Neural progenitor cell (in vitro differentiated cells): ENCODE measurements around the gene TDRD9. TPM values are rescaled to one million over a fixed set of nuclear protein-coding genes. Genes with fewer than 3 reads are reported as not detected.

Source experiments
- DNase-seq: peaks from one replicate; pipeline ENCODE4 v3.0.0-alpha.2; 2016; ENCODE audit warnings: low spot score
- H2AFZ ChIP-seq: fragments of 200-600 bp; sonication (generic); replicated peaks from 2 replicates; pipeline ENCODE4 v1.6.1; 2016; ENCODE audit warnings: antibody characterized with exemption
- H3F3A ChIP-seq: fragments of 200-600 bp; sonication (generic); 2 replicates; pipeline ENCODE4 v1.6.1; 2016; ENCODE audit warnings: antibody characterized with exemption, low read depth
- H3K27ac ChIP-seq: fragments of 200-600 bp; sonication (generic); 2 replicates; pipeline ENCODE4 v1.5.1; 2016; ENCODE audit warnings: mild to moderate bottlenecking
- H3K27me3 ChIP-seq: fragments of 200-600 bp; sonication (generic); 2 replicates; pipeline ENCODE4 v1.6.1; 2016; ENCODE audit warnings: mild to moderate bottlenecking, moderate library complexity
- H3K36me3 ChIP-seq: fragments of 200-600 bp; sonication (generic); 2 replicates; pipeline ENCODE4 v1.5.1; 2016
- H3K4me1 ChIP-seq: fragments of 200-600 bp; sonication (generic); 2 replicates; pipeline ENCODE4 v1.6.1; 2016; ENCODE audit warnings: mixed run types
- H3K4me2 ChIP-seq: fragments of 200-600 bp; sonication (generic); 2 replicates; pipeline ENCODE4 v1.6.1; 2016
- H3K4me3 ChIP-seq: fragments of 200-600 bp; sonication (generic); 2 replicates; pipeline ENCODE4 v1.5.1; 2016
- H3K79me2 ChIP-seq: fragments of 200-600 bp; sonication (generic); 2 replicates; pipeline ENCODE4 v1.6.1; 2016; ENCODE audit warnings: low read depth
- H3K9ac ChIP-seq: fragments of 200-600 bp; sonication (generic); 2 replicates; pipeline ENCODE4 v1.6.1; 2016
- H3K9me3 ChIP-seq: fragments of 200-600 bp; sonication (generic); 2 replicates; pipeline ENCODE4 v1.5.1; 2016; ENCODE audit warnings: low read depth
- H4K20me1 ChIP-seq: fragments of 200-600 bp; sonication (generic); 2 replicates; pipeline ENCODE4 v1.6.1; 2016; ENCODE audit warnings: low read depth
- H3K27ac Mint-ChIP-seq: 3 replicates; pipeline ENCODE4 v1.8.0; 2021; ENCODE audit warnings: mixed read lengths
- H3K27me3 Mint-ChIP-seq: 2 replicates; pipeline ENCODE4 v1.8.0; 2022; ENCODE audit warnings: low read depth, mild to moderate bottlenecking, inconsistent platforms, moderate library complexity, mixed read lengths; ENCODE audit not compliant: insufficient read depth
- H3K36me3 Mint-ChIP-seq: 3 replicates; pipeline ENCODE4 v1.8.0; 2021; ENCODE audit warnings: mixed read lengths
- H3K4me1 Mint-ChIP-seq: 3 replicates; pipeline ENCODE4 v1.8.0; 2021; ENCODE audit warnings: mixed read lengths
- H3K4me3 Mint-ChIP-seq: 3 replicates; pipeline ENCODE4 v1.8.0; 2021; ENCODE audit warnings: mild to moderate bottlenecking, moderate library complexity, mixed read lengths
- H3K9me3 Mint-ChIP-seq: 3 replicates; pipeline ENCODE4 v1.8.0; 2020; ENCODE audit warnings: mixed read lengths
- EZH2 ChIP-seq: fragments of 200-600 bp; sonication (generic); IDR thresholded peaks from 2 replicates; pipeline ENCODE4 v1.6.1; 2017; ENCODE audit warnings: antibody characterized with exemption, mild to moderate bottlenecking, moderate library complexity
- EZH2phosphoT487 ChIP-seq: fragments of 200-600 bp; sonication (generic); IDR thresholded peaks from 2 replicates; pipeline ENCODE4 v1.6.1; 2017; ENCODE audit warnings: antibody characterized with exemption
- total RNA-seq: library from RNA; depleted of rRNA; stranded (reverse); fragments of >200 nt; gene quantifications from 2 replicates; pipeline ENCODE4 v1.2.3, GENCODE V29; 2015; ENCODE audit warnings: low replicate concordance
- TF ChIP-seq, protein P1 (sequence below): fragments of 200-600 bp; sonication (generic); IDR thresholded peaks from 2 replicates; pipeline ENCODE4 v1.5.1; 2017; ENCODE audit warnings: antibody characterized with exemption, mild to moderate bottlenecking

Gene TDRD9
- total RNA-seq, 1 donor from 2014 or later, result not detected

- Histone ChIP-seq H2AFZ (no peak overlapping the region), H3F3A (peaks cover 21% of the 10 kb centered on the region), H3K27me3 (no peaks in the 10 kb centered on the region), H3K9ac (no peak overlapping the region), H3K79me2 (no peaks in the 10 kb centered on the region), H3K4me3 (no peak overlapping the region), H3K4me2 (peak overlapping the region; percentile 57), H3K4me1 (peaks cover 12% of the 10 kb centered on the region), H4K20me1 (no peaks in the 10 kb centered on the region), H3K9me3 (no peaks in the 10 kb centered on the region), H3K36me3 (peaks cover 6% of the 10 kb centered on the region), H3K27ac (no peak overlapping the region)
- H3K36me3 Mint-ChIP-seq, result peaks cover 4% of the 10 kb centered on the region
- H3K27me3 Mint-ChIP-seq, result peaks cover 2% of the 10 kb centered on the region
- no peak for TF ChIP-seq EZH2
- TF ChIP-seq, protein P1, sequence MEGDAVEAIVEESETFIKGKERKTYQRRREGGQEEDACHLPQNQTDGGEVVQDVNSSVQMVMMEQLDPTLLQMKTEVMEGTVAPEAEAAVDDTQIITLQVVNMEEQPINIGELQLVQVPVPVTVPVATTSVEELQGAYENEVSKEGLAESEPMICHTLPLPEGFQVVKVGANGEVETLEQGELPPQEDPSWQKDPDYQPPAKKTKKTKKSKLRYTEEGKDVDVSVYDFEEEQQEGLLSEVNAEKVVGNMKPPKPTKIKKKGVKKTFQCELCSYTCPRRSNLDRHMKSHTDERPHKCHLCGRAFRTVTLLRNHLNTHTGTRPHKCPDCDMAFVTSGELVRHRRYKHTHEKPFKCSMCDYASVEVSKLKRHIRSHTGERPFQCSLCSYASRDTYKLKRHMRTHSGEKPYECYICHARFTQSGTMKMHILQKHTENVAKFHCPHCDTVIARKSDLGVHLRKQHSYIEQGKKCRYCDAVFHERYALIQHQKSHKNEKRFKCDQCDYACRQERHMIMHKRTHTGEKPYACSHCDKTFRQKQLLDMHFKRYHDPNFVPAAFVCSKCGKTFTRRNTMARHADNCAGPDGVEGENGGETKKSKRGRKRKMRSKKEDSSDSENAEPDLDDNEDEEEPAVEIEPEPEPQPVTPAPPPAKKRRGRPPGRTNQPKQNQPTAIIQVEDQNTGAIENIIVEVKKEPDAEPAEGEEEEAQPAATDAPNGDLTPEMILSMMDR, result peak; percentile 85
- DNase-seq, result peak; percentile 95
- no peak overlapping the region for H3K4me3 Mint-ChIP-seq
- H3K9me3 Mint-ChIP-seq, result no peaks in the 10 kb centered on the region
- H3K4me1 Mint-ChIP-seq, result peaks cover 8% of the 10 kb centered on the region
- peak overlapping the region; percentile 14 for H3K27ac Mint-ChIP-seq
Observed at GRCh38 chr14:103910262-103910935, 17.9 kb upstream of the TDRD9 start.

GRCh38 chr14:103910984-103911383 lies 17.3 kb upstream of the TDRD9 start:
- Histone ChIP-seq H3K4me3 (no peak overlapping the region), H2AFZ (no peak overlapping the region), H3K36me3 (peaks cover 6% of the 10 kb centered on the region), H3K79me2 (peaks cover 3% of the 10 kb centered on the region), H4K20me1 (peaks cover 4% of the 10 kb centered on the region), H3K27me3 (no peaks in the 10 kb centered on the region), H3K4me2 (no peak overlapping the region), H3K27ac (no peak overlapping the region), H3K9me3 (no peaks in the 10 kb centered on the region), H3F3A (peaks cover 21% of the 10 kb centered on the region), H3K9ac (no peak overlapping the region), H3K4me1 (peaks cover 12% of the 10 kb centered on the region)
- Mint-ChIP-seq H3K9me3 (no peaks in the 10 kb centered on the region), H3K27me3 (no peaks in the 10 kb centered on the region), H3K4me1 (peaks cover 6% of the 10 kb centered on the region), H3K36me3 (peaks cover 4% of the 10 kb centered on the region), H3K27ac (no peak overlapping the region), H3K4me3 (no peak overlapping the region)
- TF ChIP-seq EZH2phosphoT487 (no peak), EZH2 (no peak)
- TF ChIP-seq, protein P1, result no peak
- no peak for DNase-seq

DNA sequence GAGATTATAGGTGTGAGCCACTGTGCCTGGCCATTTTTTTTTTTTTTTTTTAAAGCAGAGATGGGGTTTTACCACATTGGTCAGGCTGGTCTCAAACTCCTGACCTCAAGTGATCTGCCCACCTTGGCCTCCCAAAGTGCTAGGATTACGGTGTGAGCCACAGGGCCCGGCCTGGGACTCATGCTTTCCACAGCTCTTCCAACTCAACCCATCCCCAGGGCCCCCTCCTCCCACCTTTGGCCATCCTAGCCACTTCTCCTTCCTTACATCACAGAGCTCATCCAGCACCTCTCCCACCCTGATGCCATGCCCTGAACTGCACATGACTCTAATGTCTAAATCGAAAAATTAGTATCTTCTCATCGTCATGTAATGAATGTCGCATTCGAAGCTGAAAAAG lies 12.6 kb upstream of the TDRD9 start:
- Mint-ChIP-seq H3K4me3 (no peak overlapping the region), H3K4me1 (peaks cover 5% of the 10 kb centered on the region), H3K9me3 (no peaks in the 10 kb centered on the region), H3K27ac (no peak overlapping the region), H3K36me3 (peaks cover 4% of the 10 kb centered on the region), H3K27me3 (no peaks in the 10 kb centered on the region)
- Histone ChIP-seq H2AFZ (no peak overlapping the region), H3K4me3 (no peak overlapping the region), H3K4me1 (no peaks in the 10 kb centered on the region), H3K27ac (no peak overlapping the region), H3K27me3 (no peaks in the 10 kb centered on the region), H3K4me2 (no peak overlapping the region), H3K79me2 (peaks cover 48% of the 10 kb centered on the region), H3F3A (peaks cover 8% of the 10 kb centered on the region), H3K36me3 (peaks cover 6% of the 10 kb centered on the region), H3K9ac (no peak overlapping the region), H3K9me3 (no peaks in the 10 kb centered on the region), H4K20me1 (peaks cover 22% of the 10 kb centered on the region)
- DNase-seq, result no peak
- TF ChIP-seq, protein P1, result no peak
- TF ChIP-seq EZH2 (no peak), EZH2phosphoT487 (no peak)
